Liver (tissue), 9 donors: ENCODE measurements around the gene TTC21A. TPM values are rescaled to one million over a fixed set of nuclear protein-coding genes. Genes with fewer than 3 reads are reported as not detected.

Experiments
- DNase-seq: peaks from one replicate; pipeline ENCODE4 v3.0.0-alpha.2; 2017; ENCODE audit warnings: low spot score
- H3K27ac ChIP-seq, 2 donors: one replicate each; pipeline ENCODE4 v1.7.0; 2013; ENCODE audit warnings: inconsistent platforms in 2 of 2, low read length in 2 of 2, control low read depth in 1 of 2, low read depth in 1 of 2, mild to moderate bottlenecking in 1 of 2
- H3K27me3 ChIP-seq, 4 donors: one replicate each; pipeline versions ENCODE4 v1.6.1 to v1.7.0; 2013; ENCODE audit warnings: low read length in 3 of 4, inconsistent platforms in 1 of 4, mild to moderate bottlenecking in 1 of 4, moderate library complexity in 1 of 4; ENCODE audit not compliant: control insufficient read depth in 4 of 4, insufficient read depth in 4 of 4
- H3K36me3 ChIP-seq, 4 donors: one replicate each; pipeline versions ENCODE4 v1.6.1 to v1.7.0; 2013; ENCODE audit warnings: low read length in 3 of 4, mild to moderate bottlenecking in 3 of 4, low read depth in 1 of 4, moderate library complexity in 1 of 4; ENCODE audit not compliant: control insufficient read depth in 4 of 4, insufficient read depth in 3 of 4
- H3K4me1 ChIP-seq, 4 donors: one replicate each; pipeline versions ENCODE4 v1.6.1 to v1.7.0; 2013; ENCODE audit warnings: low read length in 3 of 4, mild to moderate bottlenecking in 3 of 4, moderate library complexity in 1 of 4; ENCODE audit not compliant: control insufficient read depth in 4 of 4, insufficient read depth in 4 of 4
- H3K4me3 ChIP-seq, 3 donors: one replicate each; pipeline versions ENCODE4 v1.6.1 to v1.7.0; 2013; ENCODE audit warnings: low read length in 3 of 3, control low read depth in 1 of 3, low read depth in 1 of 3, mild to moderate bottlenecking in 1 of 3
- H3K9ac ChIP-seq, 2 donors: one replicate each; pipeline ENCODE4 v1.7.0; 2013; ENCODE audit warnings: low read length in 2 of 2, mild to moderate bottlenecking in 2 of 2, moderate library complexity in 2 of 2, control low read depth in 1 of 2, low read depth in 1 of 2
- H3K9me3 ChIP-seq, 4 donors: one replicate each; pipeline versions ENCODE4 v1.6.1 to v1.7.0; 2013; ENCODE audit warnings: low read length in 3 of 4; ENCODE audit not compliant: control insufficient read depth in 4 of 4
- ATF3 ChIP-seq: IDR thresholded peaks from 2 replicates; pipeline ENCODE4 v1.6.1; 2016; ENCODE audit warnings: antibody characterized with exemption
- EGR1 ChIP-seq, 2 donors: IDR thresholded peaks; 2 replicates each; pipeline ENCODE4 v1.6.1; 2016 to 2018; ENCODE audit warnings: antibody characterized with exemption in 2 of 2, low read depth in 2 of 2
- FOXA1 ChIP-seq: IDR thresholded peaks from 2 replicates; pipeline ENCODE4 v1.6.1; 2016; ENCODE audit warnings: antibody characterized with exemption
- FOXA2 ChIP-seq: IDR thresholded peaks from 2 replicates; pipeline ENCODE4 v1.6.1; 2016; ENCODE audit warnings: antibody characterized with exemption
- GABPA ChIP-seq, 2 donors: IDR thresholded peaks in 1 of 2; conservative IDR thresholded peaks in 1 of 2; 2 replicates each; pipeline ENCODE4 v1.6.1; 2016; ENCODE audit warnings: antibody characterized with exemption in 2 of 2, mild to moderate bottlenecking in 1 of 2, moderate library complexity in 1 of 2
- JUND ChIP-seq, 2 donors: IDR thresholded peaks; 2 replicates each; pipeline ENCODE4 v1.6.1; 2016; ENCODE audit warnings: antibody characterized with exemption in 2 of 2
- SP1 ChIP-seq: IDR thresholded peaks from 2 replicates; pipeline ENCODE4 v1.6.1; 2018; ENCODE audit warnings: antibody characterized with exemption, mild to moderate bottlenecking
- YY1 ChIP-seq: IDR thresholded peaks from 2 replicates; pipeline ENCODE4 v1.6.1; 2016; ENCODE audit warnings: antibody characterized with exemption, mild to moderate bottlenecking
- WGBS: extraction: QIAGEN DNeasy Blood & Tissue Kit; methylation state at CpG from one replicate; pipeline ENCODE4 v1.1.7; 2013; 5-methylcytosine and 5-hydroxymethylcytosine counted together
- polyA plus RNA-seq, 2 donors: library from polyadenylated mRNA; stranded (reverse) in 1 of 2; unstranded in 1 of 2; fragments of 200-250 nt in 1 of 2; fragments of >200 nt in 1 of 2; fragmentation: Nextera tagmentation in 1 of 2; extraction: Ambion mirVana in 1 of 2; gene quantifications; one replicate each; pipeline versions ENCODE4 v1.2.1 to v1.2.3, GENCODE V29; 2013 to 2015
- total RNA-seq, 2 donors: library from RNA; depleted of rRNA; stranded (reverse); fragments of >200 nt; gene quantifications; one replicate each; pipeline ENCODE4 v1.2.3, GENCODE V29; 2014
- TF ChIP-seq, protein P1 (sequence below): IDR thresholded peaks from 2 replicates; pipeline ENCODE4 v1.6.1; 2016; ENCODE audit warnings: antibody characterized with exemption
- TF ChIP-seq, protein P2 (sequence below): IDR thresholded peaks from 2 replicates; pipeline ENCODE4 v1.6.1; 2016; ENCODE audit warnings: antibody characterized with exemption
- donor health status: healthy.
- donor health status: healthy.
- donor health status: healthy.
- donor health status: healthy.
- donor health status: healthy.

Gene TTC21A
- total and polyA plus RNA-seq, 4 donors: 0.28 to 3.3 (median 1.6) TPM

GRCh38 chr3:39185326-39185958, 78.0 kb downstream of the TTC21A start:
- no peak overlapping the region for H3K4me3 ChIP-seq
- WGBS: 95% methylated on average over 9 of the region's 9 CpGs
- no peak overlapping the region for H3K9ac ChIP-seq
- H3K36me3 ChIP-seq: no peaks in the 10 kb centered on the region
- DNase-seq: no peak
- TF ChIP-seq, protein P1, sequence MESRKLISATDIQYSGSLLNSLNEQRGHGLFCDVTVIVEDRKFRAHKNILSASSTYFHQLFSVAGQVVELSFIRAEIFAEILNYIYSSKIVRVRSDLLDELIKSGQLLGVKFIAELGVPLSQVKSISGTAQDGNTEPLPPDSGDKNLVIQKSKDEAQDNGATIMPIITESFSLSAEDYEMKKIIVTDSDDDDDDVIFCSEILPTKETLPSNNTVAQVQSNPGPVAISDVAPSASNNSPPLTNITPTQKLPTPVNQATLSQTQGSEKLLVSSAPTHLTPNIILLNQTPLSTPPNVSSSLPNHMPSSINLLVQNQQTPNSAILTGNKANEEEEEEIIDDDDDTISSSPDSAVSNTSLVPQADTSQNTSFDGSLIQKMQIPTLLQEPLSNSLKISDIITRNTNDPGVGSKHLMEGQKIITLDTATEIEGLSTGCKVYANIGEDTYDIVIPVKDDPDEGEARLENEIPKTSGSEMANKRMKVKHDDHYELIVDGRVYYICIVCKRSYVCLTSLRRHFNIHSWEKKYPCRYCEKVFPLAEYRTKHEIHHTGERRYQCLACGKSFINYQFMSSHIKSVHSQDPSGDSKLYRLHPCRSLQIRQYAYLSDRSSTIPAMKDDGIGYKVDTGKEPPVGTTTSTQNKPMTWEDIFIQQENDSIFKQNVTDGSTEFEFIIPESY: no peak
- no peak for TF ChIP-seq EGR1 (IDR thresholded peaks at IDR 0.05; ENCODE audit: low read depth in 2 of 2)
- TF ChIP-seq, protein P2, sequence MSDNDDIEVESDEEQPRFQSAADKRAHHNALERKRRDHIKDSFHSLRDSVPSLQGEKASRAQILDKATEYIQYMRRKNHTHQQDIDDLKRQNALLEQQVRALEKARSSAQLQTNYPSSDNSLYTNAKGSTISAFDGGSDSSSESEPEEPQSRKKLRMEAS: no peak
- TF ChIP-seq SP1: no peak
- no peak for TF ChIP-seq JUND (IDR thresholded peaks at IDR 0.05)
- TF ChIP-seq ATF3: no peak
- no peak for TF ChIP-seq GABPA (IDR thresholded peaks at IDR 0.05 in 1 of 2, conservative IDR thresholded peaks at IDR 0.05 in 1 of 2)
- H3K27me3 ChIP-seq: no peaks in the 10 kb centered on the region
- H3K27ac ChIP-seq: no peak overlapping the region
- peaks cover 2 to 10% (median 5%) of the 10 kb centered on the region in 4 donors for H3K4me1 ChIP-seq
- H3K9me3 ChIP-seq: no peaks in the 10 kb centered on the region

DNA sequence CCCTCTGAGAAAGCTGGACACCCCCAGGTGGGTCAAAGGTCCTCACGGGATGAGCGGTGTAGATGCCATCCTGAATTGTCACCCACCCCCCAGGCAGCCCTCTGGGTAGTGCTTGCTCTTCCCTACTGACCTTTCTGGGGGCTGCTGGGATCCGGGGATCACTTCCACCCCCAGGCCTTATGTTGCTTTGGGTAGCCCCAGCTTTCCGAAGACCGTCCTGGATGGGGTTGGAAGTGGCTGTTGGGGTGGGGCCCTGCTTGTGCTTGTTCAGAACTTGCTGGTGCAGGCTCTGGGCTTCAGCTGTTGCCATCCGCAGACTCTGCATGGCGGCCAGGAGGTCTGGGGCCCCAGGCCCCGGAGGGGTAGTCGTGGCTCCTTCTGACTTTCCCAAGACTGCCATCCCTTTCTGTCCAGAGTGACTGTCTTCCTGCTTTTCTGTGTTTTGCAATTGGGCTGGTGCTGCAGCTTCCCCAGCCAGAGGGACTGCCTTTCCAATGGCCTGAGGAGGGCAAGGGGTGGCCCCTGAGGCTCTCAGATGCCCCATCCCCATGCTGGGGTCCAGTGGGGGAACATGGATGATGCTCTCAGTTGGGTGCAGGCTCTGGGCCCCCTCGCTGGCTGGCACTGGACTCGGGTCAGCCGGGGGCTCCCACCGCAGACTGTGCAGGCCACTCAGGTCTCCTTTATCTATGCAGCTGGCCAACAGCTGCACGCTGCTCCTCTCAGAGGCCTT, 78.6 kb downstream of the TTC21A start:
- no peak for DNase-seq
- Histone ChIP-seq H3K9ac (no peak overlapping the region), H3K27me3 (no peaks in the 10 kb centered on the region), H3K36me3 (no peaks in the 10 kb centered on the region), H3K4me1 (peaks cover 0 to 6% (median 3%) of the 10 kb centered on the region in 4 donors), H3K9me3 (no peaks in the 10 kb centered on the region), H3K27ac (no peak overlapping the region), H3K4me3 (no peak overlapping the region)
- TF ChIP-seq, protein P1: no peak
- TF ChIP-seq YY1: no peak
- no peak for TF ChIP-seq EGR1 (IDR thresholded peaks at IDR 0.05; ENCODE audit: low read depth in 2 of 2)
- TF ChIP-seq FOXA2: no peak
- TF ChIP-seq, protein P2: no peak
- whole genome bisulfite sequencing: 92% methylated on average over 14 of the region's 14 CpGs

DNA sequence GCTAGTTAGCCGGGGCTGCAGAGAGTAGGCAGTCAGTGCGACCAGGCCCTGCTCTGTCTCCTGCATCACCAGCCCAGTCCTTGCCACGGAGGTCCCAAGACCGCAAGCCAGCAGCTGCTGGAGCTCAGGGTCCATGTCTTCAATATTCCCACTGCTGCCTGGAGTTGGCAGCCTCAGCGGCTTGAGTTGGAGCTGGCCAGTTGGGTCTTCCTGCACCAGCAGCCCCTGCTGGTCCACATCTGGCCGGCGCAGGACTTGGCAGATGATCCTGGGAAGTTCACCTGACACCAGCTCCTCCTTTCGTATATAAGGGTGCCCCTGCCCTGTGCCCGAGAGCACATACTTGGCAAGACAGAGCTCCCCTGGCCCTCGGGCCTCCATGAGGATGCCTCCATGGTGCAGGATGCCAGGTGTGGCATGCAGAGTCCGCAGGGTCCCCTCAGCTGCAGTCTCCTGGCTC, 79.2 kb downstream of the TTC21A start:
- Histone ChIP-seq H3K4me1 (peaks cover 0 to 4% (median 1%) of the 10 kb centered on the region in 4 donors), H3K9me3 (no peaks in the 10 kb centered on the region), H3K4me3 (no peak overlapping the region), H3K27ac (no peak overlapping the region), H3K9ac (no peak overlapping the region), H3K27me3 (no peaks in the 10 kb centered on the region), H3K36me3 (no peaks in the 10 kb centered on the region)
- DNase-seq: no peak
- no peak for TF ChIP-seq FOXA1
- 94% methylated on average over 11 of the region's 11 CpGs for WGBS
